ENCODE results near the gene DNAH9.

DNAH9 gene

DNA sequence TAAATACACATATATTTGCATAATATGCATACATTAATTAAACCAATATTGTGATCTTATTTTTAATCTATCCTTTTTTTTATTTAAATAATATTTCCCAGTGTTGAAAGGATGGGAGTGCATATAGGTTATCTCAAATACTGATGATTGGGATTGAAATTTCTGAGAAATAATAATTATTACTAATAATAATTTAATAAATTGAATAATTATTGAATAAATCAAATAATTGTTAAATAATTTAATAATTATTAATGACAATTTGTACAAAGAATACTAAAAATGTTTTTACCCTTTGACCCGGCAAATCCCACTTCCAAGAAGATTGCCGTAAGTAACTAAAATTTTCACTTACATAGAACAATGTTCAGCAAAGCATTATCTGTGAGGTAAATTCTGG is 250.1 kb downstream of the DNAH9 start:
- TF ChIP-seq, protein P1, sequence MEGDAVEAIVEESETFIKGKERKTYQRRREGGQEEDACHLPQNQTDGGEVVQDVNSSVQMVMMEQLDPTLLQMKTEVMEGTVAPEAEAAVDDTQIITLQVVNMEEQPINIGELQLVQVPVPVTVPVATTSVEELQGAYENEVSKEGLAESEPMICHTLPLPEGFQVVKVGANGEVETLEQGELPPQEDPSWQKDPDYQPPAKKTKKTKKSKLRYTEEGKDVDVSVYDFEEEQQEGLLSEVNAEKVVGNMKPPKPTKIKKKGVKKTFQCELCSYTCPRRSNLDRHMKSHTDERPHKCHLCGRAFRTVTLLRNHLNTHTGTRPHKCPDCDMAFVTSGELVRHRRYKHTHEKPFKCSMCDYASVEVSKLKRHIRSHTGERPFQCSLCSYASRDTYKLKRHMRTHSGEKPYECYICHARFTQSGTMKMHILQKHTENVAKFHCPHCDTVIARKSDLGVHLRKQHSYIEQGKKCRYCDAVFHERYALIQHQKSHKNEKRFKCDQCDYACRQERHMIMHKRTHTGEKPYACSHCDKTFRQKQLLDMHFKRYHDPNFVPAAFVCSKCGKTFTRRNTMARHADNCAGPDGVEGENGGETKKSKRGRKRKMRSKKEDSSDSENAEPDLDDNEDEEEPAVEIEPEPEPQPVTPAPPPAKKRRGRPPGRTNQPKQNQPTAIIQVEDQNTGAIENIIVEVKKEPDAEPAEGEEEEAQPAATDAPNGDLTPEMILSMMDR (IDR thresholded peaks at IDR 0.05; ENCODE audit: control extremely low read depth, extremely low read depth, low read depth, missing control alignments) = no peak
- no peak for DNase-seq (ENCODE audit: extremely low spot score)
- CTCF ChIA-PET = no interaction called here
- POLR2A ChIA-PET = no interaction called here

DNA sequence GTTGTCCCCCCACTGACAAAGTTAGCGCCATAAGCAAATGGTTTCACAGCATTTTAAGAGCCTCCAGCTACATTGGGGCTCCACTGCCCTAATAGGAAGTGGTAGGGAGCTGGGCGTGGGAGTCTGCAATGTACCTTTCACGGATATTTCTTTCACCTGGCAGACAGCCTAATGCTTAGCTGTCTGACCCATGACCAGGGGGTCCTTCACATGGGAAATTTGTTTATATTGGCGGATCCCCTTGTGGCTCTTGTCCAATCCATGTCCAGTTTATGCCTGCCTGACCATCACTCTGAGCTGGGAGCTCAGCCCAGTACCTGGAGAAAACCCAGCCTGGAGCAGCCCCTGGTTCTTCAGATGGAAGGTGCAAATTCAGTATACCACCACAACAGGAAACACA is 254.0 kb downstream of the DNAH9 start:
- CTCF ChIA-PET = no interaction called here
- no peak for DNase-seq (ENCODE audit: extremely low spot score)
- TF ChIP-seq, protein P1 (IDR thresholded peaks at IDR 0.05; ENCODE audit: control extremely low read depth, extremely low read depth, low read depth, missing control alignments) = no peak
- POLR2A ChIA-PET = no interaction called here

DNA sequence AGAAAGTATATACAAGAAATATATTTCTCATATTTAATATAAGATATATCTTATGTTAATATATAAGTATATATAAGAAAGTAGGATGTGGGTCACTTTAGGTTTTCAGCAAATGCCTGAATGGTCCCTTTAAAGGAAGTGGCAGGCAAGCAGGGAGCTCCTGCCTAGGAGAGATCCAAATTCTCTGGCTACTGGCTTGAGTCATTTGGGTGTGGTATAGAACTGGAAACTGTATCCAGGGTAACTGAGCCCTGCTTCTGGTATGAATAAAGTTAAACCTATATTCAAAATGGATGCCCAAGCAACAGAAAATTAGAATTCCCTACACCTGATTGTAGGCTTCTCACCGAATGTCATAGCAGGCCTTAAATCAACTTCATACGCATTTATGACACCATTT is 254.6 kb downstream of the DNAH9 start:
- TF ChIP-seq, protein P1 (IDR thresholded peaks at IDR 0.05; ENCODE audit: control extremely low read depth, extremely low read depth, low read depth, missing control alignments) = no peak
- ChIA-PET POLR2A (no interaction called here), CTCF (interaction anchor here (1.1 kb wide), 1 partner anchor 11 kb away, joined by 3 read pairs; no protein-coding TSS in a partner anchor)
- DNase-seq (ENCODE audit: extremely low spot score) = no peak

- no peak for DNase-seq (ENCODE audit: extremely low spot score)
- TF ChIP-seq, protein P1 (IDR thresholded peaks at IDR 0.05; ENCODE audit: control extremely low read depth, extremely low read depth, low read depth, missing control alignments) = no peak
- ChIA-PET POLR2A (no interaction called here), CTCF (interaction anchor here (1.1 kb wide), 1 partner anchor 12 kb away, joined by 3 read pairs; no protein-coding TSS in a partner anchor)
Measured at GRCh38 chr17:11853321-11854151, 255.3 kb downstream of the DNAH9 start.

DNA sequence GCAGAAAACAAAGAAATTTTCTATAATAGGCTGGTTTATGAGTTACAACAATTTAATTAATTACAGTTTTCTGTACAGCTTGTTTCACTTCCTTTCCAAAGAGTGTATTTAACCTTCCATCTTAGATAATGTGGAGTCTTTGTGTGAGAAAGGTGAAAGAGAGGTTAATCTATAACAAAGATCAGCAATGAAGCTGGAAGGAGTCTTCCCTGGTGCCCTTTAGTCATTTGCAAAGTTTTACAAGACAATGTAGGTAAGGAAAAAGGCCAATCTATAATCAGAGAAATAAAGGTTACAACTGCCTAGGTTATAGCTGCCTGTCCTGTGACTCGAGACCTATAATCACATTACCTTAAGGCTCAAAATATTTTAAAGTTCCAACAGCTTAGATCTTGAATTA is 257.0 kb downstream of the DNAH9 start:
- TF ChIP-seq, protein P1 (IDR thresholded peaks at IDR 0.05; ENCODE audit: control extremely low read depth, extremely low read depth, low read depth, missing control alignments) = no peak
- POLR2A ChIA-PET = no interaction called here
- no peak for DNase-seq (ENCODE audit: extremely low spot score)
- CTCF ChIA-PET = no interaction called here

GRCh38 chr17:11857006-11857405 is 258.7 kb downstream of the DNAH9 start:
- TF ChIP-seq, protein P1 (IDR thresholded peaks at IDR 0.05; ENCODE audit: control extremely low read depth, extremely low read depth, low read depth, missing control alignments) = no peak
- ChIA-PET CTCF (no interaction called here), POLR2A (no interaction called here)
- no peak for DNase-seq (ENCODE audit: extremely low spot score)

Measured in GM10248 (cell line).